Lung (tissue), 12 donors: ENCODE results near the gene ROPN1. TPM values are rescaled to one million over a fixed set of nuclear protein-coding genes. Genes with fewer than 3 reads are reported as not detected.
"Not testable (repeated sequence)": the region's sequence is repeated elsewhere in the genome, so short reads cannot be mapped to it uniquely, and the experiment has no call there.

Experiments
- ATAC-seq: fragments of 200-7000 bp; cut with Tn5 transposase; one replicate; pipeline ENCODE4 v1.9.1; 2020; ENCODE audit warnings: moderate number of reproducible peaks; ENCODE audit not compliant: insufficient read depth, low FRiP score
- DNase-seq, 3 donors: peaks; one replicate each; pipeline ENCODE4 v3.0.0-alpha.2; 2013 to 2017
- H3K27ac ChIP-seq, 2 donors: one replicate each; pipeline ENCODE4 v1.5.1; 2013; ENCODE audit warnings: mild to moderate bottlenecking in 2 of 2, moderate library complexity in 2 of 2, control low read depth in 1 of 2, inconsistent platforms in 1 of 2, low read depth in 1 of 2, low read length in 1 of 2
- H3K27me3 ChIP-seq, 3 donors: one replicate each; pipeline ENCODE4 v1.5.1; 2013; ENCODE audit warnings: low read length in 2 of 3; ENCODE audit not compliant: control insufficient read depth in 3 of 3, insufficient read depth in 3 of 3
- H3K36me3 ChIP-seq, 4 donors: one replicate each; pipeline ENCODE4 v1.5.1; 2013; ENCODE audit warnings: low read length in 4 of 4, mild to moderate bottlenecking in 1 of 4, moderate library complexity in 1 of 4; ENCODE audit not compliant: control insufficient read depth in 4 of 4, insufficient read depth in 4 of 4
- H3K4me1 ChIP-seq, 5 donors: one replicate each; pipeline ENCODE4 v1.5.1; 2013; ENCODE audit warnings: low read length in 5 of 5, mild to moderate bottlenecking in 2 of 5, moderate library complexity in 1 of 5; ENCODE audit not compliant: control insufficient read depth in 5 of 5, insufficient read depth in 5 of 5
- H3K4me3 ChIP-seq: one replicate; pipeline ENCODE4 v1.5.1; 2013; ENCODE audit warnings: mild to moderate bottlenecking, control low read depth, moderate library complexity
- H3K9ac ChIP-seq, 2 donors: one replicate each; pipeline ENCODE4 v1.5.1; 2013; ENCODE audit warnings: low read length in 2 of 2, control low read depth in 1 of 2; ENCODE audit not compliant: insufficient read depth in 1 of 2
- H3K9me3 ChIP-seq, 4 donors: one replicate each; pipeline ENCODE4 v1.5.1; 2013; ENCODE audit warnings: low read length in 3 of 4, mild to moderate bottlenecking in 1 of 4, moderate library complexity in 1 of 4; ENCODE audit not compliant: control insufficient read depth in 4 of 4, insufficient read depth in 3 of 4
- CTCF ChIP-seq: IDR thresholded peaks from 2 replicates; pipeline ENCODE4 v1.5.1; 2012; ENCODE audit warnings: mild to moderate bottlenecking; ENCODE audit errors: control extremely low read depth, extremely low read depth
- WGBS, 2 donors: extraction: QIAGEN DNeasy Blood & Tissue Kit; methylation state at CpG; one replicate each; pipeline ENCODE4 v1.1.7; 2013; 5-methylcytosine and 5-hydroxymethylcytosine counted together
- polyA plus RNA-seq, 2 donors: library from polyadenylated mRNA; stranded (reverse); fragments of 200-250 nt; gene quantifications; one replicate each; pipeline ENCODE4 v1.2.1, GENCODE V29; 2013
- total RNA-seq, 2 donors: library from RNA; depleted of rRNA in 1 of 2; stranded (reverse); fragments of >200 nt in 1 of 2; gene quantifications; one replicate each; pipeline ENCODE4 v1.2.1, GENCODE V29; 2014 to 2021
- donor health status: control.
- donor health status: control.
- donor health status: Bipolar disorder and iron deficiency.
- donor health status: healthy.
- donor health status: DM: yes; HTN: yes; CAD: no.

The ROPN1 gene
- total and polyA plus RNA-seq, 4 donors = not detected

GRCh38 chr3:124026516-124026915 is 34.6 kb upstream of the ROPN1 start:
- H3K9me3 ChIP-seq = no peaks in the 10 kb centered on the region
- no peak for TF ChIP-seq CTCF
- no peak overlapping the region for H3K9ac ChIP-seq
- no peak overlapping the region for H3K27ac ChIP-seq
- ATAC-seq = no peak
- H3K4me3 ChIP-seq = no peak overlapping the region
- H3K4me1 ChIP-seq = peaks cover 0 to 17% (median 0%) of the 10 kb centered on the region in 5 donors
- peak in 2 of 3 donors; percentile 22 to 39 for DNase-seq
- WGBS, 2 donors = 58 to 70% methylated on average over 4 of the region's 4 CpGs
- no peaks in the 10 kb centered on the region for H3K27me3 ChIP-seq
- no peaks in the 10 kb centered on the region for H3K36me3 ChIP-seq

- peaks cover 0 to 17% (median 0%) of the 10 kb centered on the region in 5 donors for H3K4me1 ChIP-seq
- not testable (repeated sequence) for ATAC-seq, H3K9ac ChIP-seq, H3K27ac ChIP-seq, H3K36me3 ChIP-seq, H3K27me3 ChIP-seq, H3K4me3 ChIP-seq, H3K9me3 ChIP-seq
- 52 to 66% methylated on average over 1 of the region's 1 CpG for WGBS, 2 donors
- DNase-seq = peak in 1 of 3 donors; percentile 57
Measured at GRCh38 chr3:124023531-124023930, 31.6 kb upstream of the ROPN1 start.

GRCh38 chr3:124019291-124019690 is 27.4 kb upstream of the ROPN1 start:
- Histone ChIP-seq H3K4me3 (no peak overlapping the region), H3K27ac (no peak overlapping the region), H3K27me3 (no peaks in the 10 kb centered on the region), H3K9ac (no peak overlapping the region), H3K36me3 (no peaks in the 10 kb centered on the region), H3K4me1 (peaks cover 0 to 5% (median 0%) of the 10 kb centered on the region in 5 donors), H3K9me3 (peaks cover 0 to 2% (median 0%) of the 10 kb centered on the region in 4 donors)
- no peak for TF ChIP-seq CTCF
- DNase-seq (no peak), ATAC-seq (no peak)
- 79 to 85% methylated on average over 2 of the region's 2 CpGs for WGBS, 2 donors

- WGBS, 2 donors = 82 to 86% methylated on average over 6 of the region's 6 CpGs
Measured at GRCh38 chr3:124017502-124017901, 25.6 kb upstream of the ROPN1 start.

GRCh38 chr3:124016483-124016882 is 24.6 kb upstream of the ROPN1 start:
- peak; percentile 55 for ATAC-seq
- not testable (repeated sequence) for H3K4me1 ChIP-seq, H3K36me3 ChIP-seq, H3K27me3 ChIP-seq, H3K27ac ChIP-seq, H3K9ac ChIP-seq, H3K9me3 ChIP-seq, H3K4me3 ChIP-seq
- peak; percentile 17 for TF ChIP-seq CTCF
- WGBS, 2 donors = 8 to 9% methylated on average over 3 of the region's 4 CpGs
- DNase-seq = peak; percentile 67 to 76 (median 68)

More at GRCh38 chr3:124017502-124017901, 25.6 kb upstream of the ROPN1 start:
- H3K36me3 ChIP-seq, H3K4me1 ChIP-seq, H3K27me3 ChIP-seq, H3K9ac ChIP-seq, DNase-seq, ATAC-seq, H3K4me3 ChIP-seq, H3K9me3 ChIP-seq, H3K27ac ChIP-seq: not testable (repeated sequence)
